Endothelial cell of umbilical vein (primary cell): Measurements from ENCODE around the gene SERINC2. TPM values are rescaled to one million over a fixed set of nuclear protein-coding genes. Genes with fewer than 3 reads are reported as not detected.

Experiments
- BruUV-seq: library from RNA; stranded (reverse); fragments of 400-500 nt; replicated peaks from 2 replicates; lab custom pipeline; 2021; lab: Mats Ljungman, UMichigan
- CTCF ChIA-PET: fragments of 300-600, 350-600 bp; sonication (Branson Sonifier 250); formaldehyde crosslinking; loops from one replicate; lab custom pipeline; 2021; ENCODE audit warnings: antibody characterized with exemption, inconsistent platforms; lab: Charles Lee
- POLR2A ChIA-PET: fragments of 300-600, 350-600 bp; sonication (Branson Sonifier 250); formaldehyde crosslinking; loops from one replicate; lab custom pipeline; 2021; ENCODE audit warnings: antibody characterized with exemption, inconsistent platforms; lab: Charles Lee
- DNase-seq: peaks from one replicate; pipeline ENCODE4 v3.0.0-alpha.2; 2011; ENCODE audit warnings: low read depth, low spot score
- FAIRE-seq: peaks from 2 replicates; lab custom pipeline; 2011; peaks lifted over from hg19 to GRCh38; lab: Jason Lieb, UNC
- H2AFZ ChIP-seq: 2 replicates; pipeline ENCODE4 v1.6.0; 2012; ENCODE audit warnings: low read depth, low read length, control low read depth, inconsistent platforms
- H3K27ac ChIP-seq: 2 replicates; pipeline ENCODE4 v1.5.1; 2011; ENCODE audit warnings: low read depth, mild to moderate bottlenecking, control low read depth, low read length, moderate library complexity; ENCODE audit not compliant: insufficient read depth
- H3K27me3 ChIP-seq, 2 experiments: 2 replicates each; pipeline versions ENCODE4 v1.6.0 to v1.6.1; 2011; ENCODE audit warnings: low read length in 2 of 2, mixed read lengths in 1 of 2; ENCODE audit not compliant: control insufficient read depth in 2 of 2, insufficient read depth in 2 of 2
- H3K36me3 ChIP-seq, 2 experiments: 2 replicates in 1 of 2; 3 replicates in 1 of 2; pipeline ENCODE4 v1.5.1; 2011; ENCODE audit warnings: low read length in 2 of 2, mild to moderate bottlenecking in 1 of 2, moderate library complexity in 1 of 2; ENCODE audit not compliant: control insufficient read depth in 2 of 2, insufficient read depth in 2 of 2; ENCODE audit errors: extremely low read depth in 1 of 2
- H3K4me1 ChIP-seq: 3 replicates; pipeline ENCODE4 v1.5.1; 2011; ENCODE audit warnings: mild to moderate bottlenecking, low read length; ENCODE audit not compliant: control insufficient read depth, insufficient read depth; ENCODE audit errors: extremely low read depth
- H3K4me2 ChIP-seq: 2 replicates; pipeline ENCODE4 v1.6.1; 2011; ENCODE audit warnings: low read length, control low read depth, mixed read lengths; ENCODE audit not compliant: insufficient read depth
- H3K4me3 ChIP-seq, 3 experiments: fragments of 200-600 bp in 1 of 3; sonication (generic), shearing (Covaris generic) in 1 of 3; replicated peaks in 1 of 3; 2 replicates each; pipeline ENCODE4 v1.5.1; 2011 to 2016; ENCODE audit warnings: control low read depth in 3 of 3, low read length in 3 of 3, mild to moderate bottlenecking in 2 of 3, inconsistent platforms in 1 of 3, low read depth in 1 of 3, moderate library complexity in 1 of 3; ENCODE audit not compliant: insufficient read depth in 1 of 3
- H3K79me2 ChIP-seq: 2 replicates; pipeline ENCODE4 v1.6.0; 2012; ENCODE audit warnings: low read length, inconsistent platforms; ENCODE audit not compliant: control insufficient read depth, insufficient read depth
- H3K9ac ChIP-seq: replicated peaks from 2 replicates; pipeline ENCODE3; 2011; ENCODE audit warnings: low read length, control low read depth; ENCODE audit not compliant: insufficient read depth; ENCODE audit errors: extremely low read depth
- H3K9me1 ChIP-seq: replicated peaks from 3 replicates; pipeline ENCODE4 v1.6.0; 2011; ENCODE audit warnings: mild to moderate bottlenecking, low read length; ENCODE audit not compliant: control insufficient read depth, insufficient read depth; ENCODE audit errors: extremely low read depth
- H3K9me3 ChIP-seq: replicated peaks from 2 replicates; pipeline ENCODE4 v1.5.1; 2012; ENCODE audit warnings: low read length, inconsistent platforms; ENCODE audit not compliant: control insufficient read depth, insufficient read depth
- H4K20me1 ChIP-seq: replicated peaks from 2 replicates; pipeline ENCODE3; 2011; ENCODE audit warnings: mild to moderate bottlenecking, low read length; ENCODE audit not compliant: control insufficient read depth, insufficient read depth; ENCODE audit errors: extremely low read depth
- EZH2 ChIP-seq: IDR thresholded peaks from 2 replicates; pipeline ENCODE4 v1.6.1; 2012; ENCODE audit warnings: borderline replicate concordance, low read depth, mild to moderate bottlenecking, moderate library complexity, low read length, inconsistent platforms; ENCODE audit not compliant: severe bottlenecking
- FOS ChIP-seq: IDR thresholded peaks from 2 replicates; pipeline ENCODE4 v1.6.1; 2011; ENCODE audit warnings: mild to moderate bottlenecking, low read length, moderate library complexity, borderline replicate concordance; ENCODE audit not compliant: insufficient read depth
- GATA2 ChIP-seq: IDR thresholded peaks from 2 replicates; pipeline ENCODE4 v1.7.0; 2011; ENCODE audit warnings: low read depth, mild to moderate bottlenecking, moderate library complexity, mixed read lengths, low read length; ENCODE audit not compliant: insufficient read length, insufficient read depth
- JUN ChIP-seq: IDR thresholded peaks from 2 replicates; pipeline ENCODE4 v1.6.1; 2011; ENCODE audit warnings: borderline replicate concordance, low read depth; ENCODE audit not compliant: insufficient read length, insufficient read depth
- MYC ChIP-seq: IDR thresholded peaks from one replicate; pipeline ENCODE4 v1.6.1; 2011; ENCODE audit warnings: mild to moderate bottlenecking, low read depth, low read length
- POLR2A ChIP-seq: IDR thresholded peaks from 2 replicates; pipeline ENCODE4 v1.6.1; 2012; ENCODE audit warnings: low read depth, mild to moderate bottlenecking, control low read depth, low read length
- POLR2AphosphoS5 ChIP-seq: IDR thresholded peaks from 2 replicates; pipeline ENCODE4 v1.6.1; 2012; ENCODE audit warnings: low read depth, mild to moderate bottlenecking, control low read depth, low read length, moderate library complexity; ENCODE audit not compliant: insufficient read depth
- dilution Hi-C: fragments of 300-500 bp; cut with MboI; formaldehyde crosslinking; loops from one replicate; pipeline ENCODE4 v1.15.0; 2019; ENCODE audit warnings: low sequenced_read_pairs; ENCODE audit not compliant: extremely low pct_ligation_motif_present
- intact Hi-C: fragments of 100-400 bp; cut with micrococcal nuclease; formaldehyde crosslinking; loops from one replicate; pipeline ENCODE4 v1.10.0; 2022
- polyA plus RNA-seq, 4 experiments: library from polyadenylated mRNA; depleted of rRNA in 3 of 4; stranded (reverse) in 3 of 4; unstranded in 1 of 4; fragments of >200 nt; gene quantifications; 2 replicates each; pipeline versions ENCODE4 v1.2.1 to v1.2.3, GENCODE V29; 2011 to 2012; ENCODE audit warnings: missing spikeins in 1 of 4
- total RNA-seq: library from RNA; stranded (reverse); gene quantifications from 2 replicates; pipeline ENCODE4 v1.2.3, GENCODE V29; 2021
- TF ChIP-seq, protein P1 (sequence below): IDR thresholded peaks from 2 replicates; pipeline ENCODE4 v1.6.1; 2011; ENCODE audit not compliant: insufficient read depth, insufficient read length
- TF ChIP-seq, protein P2 (sequence below), 2 donors: IDR thresholded peaks; 1 replicate in 1 of 2; 2 replicates in 1 of 2; pipeline ENCODE4 v1.5.1; 2011; ENCODE audit warnings: low read length in 2 of 2, mild to moderate bottlenecking in 2 of 2, moderate library complexity in 2 of 2, control low read depth in 1 of 2, inconsistent platforms in 1 of 2, low read depth in 1 of 2; ENCODE audit not compliant: insufficient read depth in 1 of 2; ENCODE audit errors: extremely low read depth in 1 of 2

Gene SERINC2
- total and polyA plus RNA-seq, 2 donors (not counting 3 experiments of a cell fraction or from before 2014, with no cell fraction given): 19.4 to 34.6 TPM

DNA sequence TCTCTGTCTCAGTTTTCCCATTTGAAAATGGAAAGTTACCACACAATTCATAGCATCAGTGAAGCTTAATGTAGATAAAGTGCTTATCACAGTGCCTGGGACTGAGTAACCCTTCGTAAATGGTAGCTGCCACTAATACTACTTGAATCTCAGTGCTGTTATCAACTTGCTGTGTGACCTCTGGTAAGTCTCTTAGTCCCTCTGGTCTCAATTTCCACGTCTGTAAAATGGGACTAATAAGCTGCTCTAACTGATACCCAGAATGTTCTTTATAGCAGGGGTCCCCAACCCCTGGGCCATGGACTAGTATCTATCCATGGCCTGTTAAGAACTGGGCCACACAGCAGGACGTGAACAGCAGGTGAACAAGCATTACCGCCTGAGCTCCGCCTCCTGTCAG is 7.7 kb downstream of the SERINC2 start:
- ChIA-PET POLR2A (interaction anchor here (0.6 kb wide), 1 partner anchor 276 kb away, joined by 3 read pairs; no protein-coding TSS in a partner anchor), CTCF (interaction anchor here (0.7 to 17.5 kb wide), 9 partner anchors 12 to 368 kb away, joined by 3 to 236 read pairs (median 8); partner anchors contain the start of gene FABP3)

More for the DNA sequence above, 7.7 kb downstream of the SERINC2 start:
- no peak for FAIRE-seq
- H3K4me2 ChIP-seq: no peak overlapping the region
- DNase-seq: no peak
- BruUV-seq: no TSS peak
- H3K27me3 ChIP-seq: no peaks in the 10 kb centered on the region
- H3K4me3 ChIP-seq: no peak overlapping the region
- H3K4me1 ChIP-seq: peaks cover 4% of the 10 kb centered on the region
- H3K9ac ChIP-seq: no peak overlapping the region
- no peaks in the 10 kb centered on the region for H4K20me1 ChIP-seq
- H3K9me3 ChIP-seq: no peaks in the 10 kb centered on the region
- no peaks in the 10 kb centered on the region for H3K9me1 ChIP-seq
- no peak overlapping the region for H3K27ac ChIP-seq
- TF ChIP-seq EZH2 (no peak), POLR2AphosphoS5 (no peak), GATA2 (no peak), FOS (no peak), JUN (no peak), MYC (no peak), POLR2A (no peak)
- TF ChIP-seq, protein P1, sequence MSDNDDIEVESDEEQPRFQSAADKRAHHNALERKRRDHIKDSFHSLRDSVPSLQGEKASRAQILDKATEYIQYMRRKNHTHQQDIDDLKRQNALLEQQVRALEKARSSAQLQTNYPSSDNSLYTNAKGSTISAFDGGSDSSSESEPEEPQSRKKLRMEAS: no peak
- TF ChIP-seq, protein P2, sequence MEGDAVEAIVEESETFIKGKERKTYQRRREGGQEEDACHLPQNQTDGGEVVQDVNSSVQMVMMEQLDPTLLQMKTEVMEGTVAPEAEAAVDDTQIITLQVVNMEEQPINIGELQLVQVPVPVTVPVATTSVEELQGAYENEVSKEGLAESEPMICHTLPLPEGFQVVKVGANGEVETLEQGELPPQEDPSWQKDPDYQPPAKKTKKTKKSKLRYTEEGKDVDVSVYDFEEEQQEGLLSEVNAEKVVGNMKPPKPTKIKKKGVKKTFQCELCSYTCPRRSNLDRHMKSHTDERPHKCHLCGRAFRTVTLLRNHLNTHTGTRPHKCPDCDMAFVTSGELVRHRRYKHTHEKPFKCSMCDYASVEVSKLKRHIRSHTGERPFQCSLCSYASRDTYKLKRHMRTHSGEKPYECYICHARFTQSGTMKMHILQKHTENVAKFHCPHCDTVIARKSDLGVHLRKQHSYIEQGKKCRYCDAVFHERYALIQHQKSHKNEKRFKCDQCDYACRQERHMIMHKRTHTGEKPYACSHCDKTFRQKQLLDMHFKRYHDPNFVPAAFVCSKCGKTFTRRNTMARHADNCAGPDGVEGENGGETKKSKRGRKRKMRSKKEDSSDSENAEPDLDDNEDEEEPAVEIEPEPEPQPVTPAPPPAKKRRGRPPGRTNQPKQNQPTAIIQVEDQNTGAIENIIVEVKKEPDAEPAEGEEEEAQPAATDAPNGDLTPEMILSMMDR (IDR thresholded peaks at IDR 0.05; ENCODE audit: extremely low read depth in 1 of 2, insufficient read depth in 1 of 2, low read depth in 1 of 2, low read length in 2 of 2): no peak
- H3K36me3 ChIP-seq: no peaks in the 10 kb centered on the region
- H2AFZ ChIP-seq: no peak overlapping the region
- no peaks in the 10 kb centered on the region for H3K79me2 ChIP-seq
- dilution Hi-C loops: no loop called here
- intact Hi-C loops: no loop called here
